Nephron (organoid): ENCODE results near the gene TMEM53.

Experiments
- H3K27ac Mint-ChIP-seq, 3 experiments: 2 replicates each; pipeline ENCODE4 v1.8.0; 2020; ENCODE audit warnings: mixed read lengths in 3 of 3, mild to moderate bottlenecking in 2 of 3, moderate library complexity in 1 of 3
- H3K27me3 Mint-ChIP-seq: 2 replicates; pipeline ENCODE4 v1.8.0; 2021; ENCODE audit warnings: low read depth, mild to moderate bottlenecking, moderate library complexity, mixed read lengths
- H3K36me3 Mint-ChIP-seq: 2 replicates; pipeline ENCODE4 v1.8.0; 2020; ENCODE audit warnings: low read depth, mixed read lengths
- H3K4me1 Mint-ChIP-seq: 2 replicates; pipeline ENCODE4 v1.8.0; 2020; ENCODE audit warnings: mixed read lengths
- H3K4me3 Mint-ChIP-seq, 3 experiments: 2 replicates each; pipeline ENCODE4 v1.8.0; 2020; ENCODE audit warnings: mild to moderate bottlenecking in 3 of 3, mixed read lengths in 3 of 3, moderate library complexity in 2 of 3
- H3K9me3 Mint-ChIP-seq: 2 replicates; pipeline ENCODE4 v1.8.0; 2020; ENCODE audit warnings: mixed read lengths
- TF ChIP-seq, protein P1 (sequence below), 3 experiments: fragments of 200-600 bp; sonication (generic); IDR thresholded peaks; one replicate each; pipeline ENCODE4 v1.5.0; 2021; ENCODE audit warnings: antibody characterized with exemption in 3 of 3; ENCODE audit not compliant: unreplicated experiment in 3 of 3

Gene TMEM53

DNA sequence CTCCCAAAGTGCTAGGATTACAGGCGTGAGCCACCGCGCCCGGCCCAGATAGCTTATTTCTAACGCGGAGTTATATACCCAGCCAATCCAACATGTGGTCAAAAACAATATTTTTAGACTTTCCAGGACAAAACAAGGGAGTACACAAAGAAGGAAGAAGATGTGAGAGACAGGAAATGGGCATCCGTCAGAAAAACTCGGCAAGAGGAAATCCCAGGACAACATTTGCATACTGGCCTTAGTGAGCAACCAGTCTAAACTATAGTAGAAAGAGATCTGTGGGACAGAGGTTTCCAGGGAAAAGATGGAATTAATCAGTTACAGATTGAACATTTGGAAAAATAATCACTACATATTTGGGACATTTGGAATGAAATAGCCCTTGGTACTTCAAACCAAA is 11.6 kb upstream of the TMEM53 start:
- Mint-ChIP-seq H3K9me3 (no peaks in the 10 kb centered on the region), H3K4me3 (no peak overlapping the region), H3K4me1 (peaks cover 5% of the 10 kb centered on the region), H3K27me3 (peaks cover 4% of the 10 kb centered on the region), H3K36me3 (peaks cover 4% of the 10 kb centered on the region), H3K27ac (no peak overlapping the region)
- TF ChIP-seq, protein P1, sequence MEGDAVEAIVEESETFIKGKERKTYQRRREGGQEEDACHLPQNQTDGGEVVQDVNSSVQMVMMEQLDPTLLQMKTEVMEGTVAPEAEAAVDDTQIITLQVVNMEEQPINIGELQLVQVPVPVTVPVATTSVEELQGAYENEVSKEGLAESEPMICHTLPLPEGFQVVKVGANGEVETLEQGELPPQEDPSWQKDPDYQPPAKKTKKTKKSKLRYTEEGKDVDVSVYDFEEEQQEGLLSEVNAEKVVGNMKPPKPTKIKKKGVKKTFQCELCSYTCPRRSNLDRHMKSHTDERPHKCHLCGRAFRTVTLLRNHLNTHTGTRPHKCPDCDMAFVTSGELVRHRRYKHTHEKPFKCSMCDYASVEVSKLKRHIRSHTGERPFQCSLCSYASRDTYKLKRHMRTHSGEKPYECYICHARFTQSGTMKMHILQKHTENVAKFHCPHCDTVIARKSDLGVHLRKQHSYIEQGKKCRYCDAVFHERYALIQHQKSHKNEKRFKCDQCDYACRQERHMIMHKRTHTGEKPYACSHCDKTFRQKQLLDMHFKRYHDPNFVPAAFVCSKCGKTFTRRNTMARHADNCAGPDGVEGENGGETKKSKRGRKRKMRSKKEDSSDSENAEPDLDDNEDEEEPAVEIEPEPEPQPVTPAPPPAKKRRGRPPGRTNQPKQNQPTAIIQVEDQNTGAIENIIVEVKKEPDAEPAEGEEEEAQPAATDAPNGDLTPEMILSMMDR (IDR thresholded peaks at IDR 0.05; ENCODE audit: unreplicated experiment in 3 of 3): no peak

DNA sequence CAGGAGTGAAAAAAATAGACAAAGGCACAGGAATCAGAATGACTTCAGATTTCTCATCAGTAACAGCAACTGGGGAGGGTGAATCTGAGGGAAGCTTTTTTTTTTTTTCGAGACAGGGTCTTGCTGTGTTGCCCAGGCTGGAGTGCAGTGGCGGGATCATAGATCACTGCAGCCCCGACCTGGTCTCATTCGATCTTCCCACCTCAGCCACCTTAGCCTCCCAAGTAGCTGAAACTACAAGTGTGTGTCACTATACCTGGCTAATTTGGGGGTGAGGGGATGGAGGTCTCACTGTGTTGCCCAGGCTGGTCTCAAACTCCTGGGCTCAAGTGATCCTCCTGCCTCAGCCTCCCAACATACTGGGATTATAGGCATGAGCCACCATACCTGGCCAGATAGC is 10.9 kb upstream of the TMEM53 start:
- Mint-ChIP-seq H3K9me3 (no peaks in the 10 kb centered on the region), H3K27me3 (peaks cover 9% of the 10 kb centered on the region), H3K27ac (no peak overlapping the region), H3K36me3 (peaks cover 8% of the 10 kb centered on the region), H3K4me1 (peaks cover 5% of the 10 kb centered on the region), H3K4me3 (no peak overlapping the region)
- TF ChIP-seq, protein P1 (IDR thresholded peaks at IDR 0.05; ENCODE audit: unreplicated experiment in 3 of 3): no peak

DNA sequence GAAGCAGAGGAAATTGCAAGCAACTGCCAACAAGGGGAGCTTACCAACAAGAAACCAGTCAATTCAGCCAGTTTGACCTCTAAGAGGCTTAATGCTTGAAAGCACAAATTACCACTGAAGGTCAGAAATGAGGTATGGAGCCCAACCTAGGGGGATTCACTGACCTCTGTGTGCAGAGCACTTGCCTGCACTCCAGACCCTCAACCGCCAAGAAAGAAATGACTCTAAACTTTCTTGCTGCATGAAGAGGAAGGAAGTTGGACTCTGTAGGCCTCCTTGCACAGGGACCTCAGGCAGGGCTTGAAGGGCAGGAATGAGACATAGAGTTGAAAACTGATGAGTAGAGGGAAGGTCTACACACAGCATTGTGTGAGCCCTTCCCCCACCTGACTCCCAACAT is 10.2 kb upstream of the TMEM53 start:
- H3K27me3 Mint-ChIP-seq: peaks cover 9% of the 10 kb centered on the region
- H3K4me1 Mint-ChIP-seq: peaks cover 5% of the 10 kb centered on the region
- H3K4me3 Mint-ChIP-seq: no peak overlapping the region
- peaks cover 13% of the 10 kb centered on the region for H3K36me3 Mint-ChIP-seq
- no peak overlapping the region for H3K27ac Mint-ChIP-seq
- TF ChIP-seq, protein P1 (IDR thresholded peaks at IDR 0.05; ENCODE audit: unreplicated experiment in 3 of 3): no peak
- H3K9me3 Mint-ChIP-seq: no peaks in the 10 kb centered on the region

DNA sequence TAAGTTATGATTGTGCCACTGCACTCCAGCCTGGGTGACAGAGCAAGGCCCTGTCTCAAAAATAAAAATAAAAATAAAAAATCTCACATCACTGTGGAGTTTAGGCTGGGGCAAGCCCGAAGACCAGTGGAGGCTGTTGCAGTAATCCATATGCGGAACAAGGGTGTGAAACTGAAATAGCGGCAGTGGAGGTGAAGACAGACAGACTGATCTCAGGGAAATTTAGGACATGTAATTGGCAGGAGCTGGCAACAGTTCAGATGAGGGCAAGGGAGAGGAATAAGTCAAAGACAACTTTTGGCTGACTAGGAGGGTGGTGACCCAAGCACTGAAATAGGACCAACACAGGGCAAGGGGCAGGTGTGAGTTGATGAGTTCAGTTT is 8.6 kb upstream of the TMEM53 start:
- H3K27ac Mint-ChIP-seq: no peak overlapping the region
- H3K36me3 Mint-ChIP-seq: peaks cover 13% of the 10 kb centered on the region
- H3K9me3 Mint-ChIP-seq: no peaks in the 10 kb centered on the region
- TF ChIP-seq, protein P1 (IDR thresholded peaks at IDR 0.05; ENCODE audit: unreplicated experiment in 3 of 3): no peak
- H3K4me1 Mint-ChIP-seq: peaks cover 5% of the 10 kb centered on the region
- no peak overlapping the region for H3K4me3 Mint-ChIP-seq
- H3K27me3 Mint-ChIP-seq: peaks cover 9% of the 10 kb centered on the region

DNA sequence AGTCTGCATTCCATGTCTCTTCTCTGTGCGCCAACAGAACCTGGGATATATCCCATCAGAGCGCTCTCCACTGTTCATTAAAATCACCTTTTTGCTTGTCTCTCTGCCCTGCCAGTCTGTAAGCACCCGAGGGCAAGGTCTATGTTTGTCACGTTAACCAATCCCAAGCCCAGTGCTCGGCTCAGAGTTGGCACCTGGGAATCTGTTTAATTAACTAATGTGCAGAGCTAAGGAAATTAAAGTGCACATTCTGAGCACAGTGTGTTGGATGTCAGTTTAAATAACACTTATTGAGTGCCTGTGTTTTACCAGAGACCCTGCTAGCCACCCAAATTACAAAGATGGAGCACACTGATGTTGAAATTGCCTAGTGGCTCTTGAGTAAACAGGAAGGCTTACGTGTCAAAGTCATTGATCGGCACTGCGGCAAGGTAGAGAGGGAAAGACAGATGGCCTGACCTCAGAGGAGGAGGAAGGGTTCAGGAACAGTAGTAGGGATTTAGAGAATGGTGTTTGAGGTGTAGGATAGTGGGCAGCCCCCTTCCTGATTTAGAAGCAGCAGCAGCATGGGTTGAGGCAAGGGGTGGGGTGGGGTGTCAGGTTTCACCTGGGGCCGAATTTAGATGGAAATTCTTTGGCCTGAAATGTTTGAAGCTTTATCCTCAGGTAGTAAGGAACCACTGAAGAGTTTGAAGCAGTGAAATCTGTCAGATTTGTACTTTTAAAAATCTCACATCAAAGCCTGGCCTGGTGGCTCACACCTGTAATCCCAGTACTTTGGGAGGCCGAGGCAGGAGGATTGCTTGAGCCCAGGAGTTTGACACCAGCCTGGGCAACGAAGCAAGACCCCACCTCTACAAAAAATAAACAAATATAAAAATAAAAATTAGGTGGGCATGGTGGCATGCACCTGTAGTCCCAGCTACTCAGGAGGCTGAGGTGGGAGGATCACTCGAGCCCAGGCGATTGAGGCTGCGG is 7.9 kb upstream of the TMEM53 start:
- H3K36me3 Mint-ChIP-seq: peaks cover 13% of the 10 kb centered on the region
- TF ChIP-seq, protein P1 (IDR thresholded peaks at IDR 0.05; ENCODE audit: unreplicated experiment in 3 of 3): no peak
- H3K27ac Mint-ChIP-seq: no peak overlapping the region
- H3K4me3 Mint-ChIP-seq: no peak overlapping the region
- no peaks in the 10 kb centered on the region for H3K9me3 Mint-ChIP-seq
- H3K4me1 Mint-ChIP-seq: peaks cover 5% of the 10 kb centered on the region
- H3K27me3 Mint-ChIP-seq: peaks cover 9% of the 10 kb centered on the region

DNA sequence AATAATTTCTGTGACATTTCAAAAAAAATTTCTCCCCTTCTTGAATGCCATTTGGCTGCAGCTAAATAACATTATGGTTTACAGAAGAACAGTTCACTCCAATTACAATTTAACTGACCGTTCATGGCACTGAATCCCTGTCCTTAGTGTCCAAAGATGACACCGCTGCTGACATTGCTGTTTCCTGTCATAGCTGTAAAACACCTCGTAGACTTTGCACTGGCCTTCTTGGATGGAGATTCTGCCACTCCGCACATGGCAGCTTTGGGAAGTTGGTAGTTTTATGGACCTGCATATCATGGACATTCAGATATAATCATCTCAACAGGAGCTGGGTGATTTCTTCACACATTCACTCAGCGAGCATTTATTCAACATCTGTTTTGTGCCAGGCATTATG is 5.2 kb upstream of the TMEM53 start:
- H3K27ac Mint-ChIP-seq: no peak overlapping the region
- H3K36me3 Mint-ChIP-seq: peaks cover 13% of the 10 kb centered on the region
- no peak overlapping the region for H3K4me3 Mint-ChIP-seq
- peaks cover 12% of the 10 kb centered on the region for H3K4me1 Mint-ChIP-seq
- TF ChIP-seq, protein P1 (IDR thresholded peaks at IDR 0.05; ENCODE audit: unreplicated experiment in 3 of 3): no peak
- no peaks in the 10 kb centered on the region for H3K9me3 Mint-ChIP-seq
- H3K27me3 Mint-ChIP-seq: peaks cover 9% of the 10 kb centered on the region
